Measurements from ENCODE around the gene IL4R.

The IL4R gene

DNA sequence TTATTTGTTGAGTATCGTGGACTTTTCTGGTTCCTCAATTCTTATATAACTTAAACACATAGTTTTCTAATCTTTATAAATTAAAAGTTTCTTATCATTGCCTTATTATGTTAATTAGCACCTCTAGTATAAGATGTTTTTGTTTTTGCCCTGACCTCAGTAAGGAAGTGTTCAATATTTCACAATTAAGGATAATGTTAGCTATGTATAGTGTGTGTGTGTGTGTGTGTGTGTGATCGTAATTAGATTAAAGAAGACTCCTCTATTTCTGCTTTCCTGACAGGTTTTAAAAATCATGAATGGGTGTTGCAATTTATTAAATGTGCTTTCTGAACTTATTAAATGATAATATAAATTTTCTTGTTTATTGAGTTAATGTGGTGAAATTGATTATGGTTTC is 100.2 kb downstream of the IL4R start:
- no peak overlapping the region for H3K4me3 ChIP-seq
- DNase-seq (ENCODE audit: low spot score), result no peak
- no peak for TF ChIP-seq CTCF (IDR thresholded peaks at IDR 0.05)
- H3K27ac ChIP-seq, result no peak overlapping the region

Data from coronary artery (tissue), 2 donors.